ENCODE results near the gene CLIC1.

CLIC1 gene

GRCh38 chr6:31728767-31729514 is 7.4 kb downstream of the CLIC1 start, which contains the start of gene DDAH2:
Gene DDAH2, minus strand, starts transcription at chr6:31729299. Its CDS starts 138 bp downstream, at chr6:31729161.
- Histone ChIP-seq H3K27me3 (ENCODE audit: insufficient read depth, low read depth, severe bottlenecking) (no peaks in the 10 kb centered on the region), H3K9me3 (ENCODE audit: severe bottlenecking) (no peaks in the 10 kb centered on the region), H3K4me3 (ENCODE audit: low read depth, low read length) (peak within 1 kb of the TSS; percentile 82), H3K27ac (peak within 1 kb of the TSS; percentile 81), H3K36me3 (peaks cover 61% of the 10 kb centered on the region)
- peak; percentile 90; the same call in 1 of the 2 replicates for TF ChIP-seq CTCF (IDR thresholded peaks at IDR 0.05; ENCODE audit: low read depth, low read length)
- DNase-seq, result no peak

- DNase-seq, result no peak
- H3K27ac ChIP-seq, result no peak overlapping the region
These were observed 8.3 kb downstream of the CLIC1 start for GRCh38 chr6:31727717-31728671.

GRCh38 chr6:31727034-31727716 is 9.2 kb downstream of the CLIC1 start:
- Histone ChIP-seq H3K27ac (no peak overlapping the region), H3K27me3 (ENCODE audit: insufficient read depth, low read depth, severe bottlenecking) (no peaks in the 10 kb centered on the region), H3K4me3 (ENCODE audit: low read depth, low read length) (no peak overlapping the region), H3K36me3 (peaks cover 43% of the 10 kb centered on the region), H3K9me3 (ENCODE audit: severe bottlenecking) (no peaks in the 10 kb centered on the region)
- no peak for TF ChIP-seq CTCF (IDR thresholded peaks at IDR 0.05; ENCODE audit: low read depth, low read length)
- DNase-seq, result no peak

More at GRCh38 chr6:31727717-31728671, 8.3 kb downstream of the CLIC1 start:
- Histone ChIP-seq H3K27me3 (ENCODE audit: insufficient read depth, low read depth, severe bottlenecking) (no peaks in the 10 kb centered on the region), H3K36me3 (peaks cover 51% of the 10 kb centered on the region), H3K4me3 (ENCODE audit: low read depth, low read length) (no peak overlapping the region), H3K9me3 (ENCODE audit: severe bottlenecking) (no peaks in the 10 kb centered on the region)
- no peak for TF ChIP-seq CTCF (IDR thresholded peaks at IDR 0.05; ENCODE audit: low read depth, low read length)

- peaks cover 30% of the 10 kb centered on the region for H3K36me3 ChIP-seq
- H3K9me3 ChIP-seq (ENCODE audit: severe bottlenecking), result no peaks in the 10 kb centered on the region
- TF ChIP-seq CTCF (IDR thresholded peaks at IDR 0.05; ENCODE audit: low read depth, low read length), result no peak
- DNase-seq, result no peak
- no peaks in the 10 kb centered on the region for H3K27me3 ChIP-seq (ENCODE audit: insufficient read depth, low read depth, severe bottlenecking)
- no peak overlapping the region for H3K27ac ChIP-seq
- H3K4me3 ChIP-seq (ENCODE audit: low read depth, low read length), result no peak overlapping the region
These were observed 10.6 kb downstream of the CLIC1 start for GRCh38 chr6:31725502-31726350.
